Tibial artery (tissue), 4 donors: ENCODE results near the gene CHMP2A.
A peak's percentile ranks its signal among the peaks of the same experiment; 100 is the strongest.

Experiments
- DNase-seq, 2 donors: peaks; one replicate each; pipeline ENCODE4 v3.0.0-alpha.2; 2019
- H3K27ac ChIP-seq, 2 donors: fragments of 200-600 bp; sonication (generic) in 1 of 2; 1 replicate in 1 of 2; 2 replicates in 1 of 2; pipeline ENCODE4 v1.5.1; 2018 to 2019; ENCODE audit warnings: mild to moderate bottlenecking in 1 of 2
- H3K27me3 ChIP-seq, 2 donors: fragments of 200-600 bp; sonication (generic) in 1 of 2; one replicate each; pipeline versions ENCODE4 v1.5.1 to v1.6.0; 2016 to 2019
- H3K36me3 ChIP-seq, 3 donors: fragments of 200-600 bp; sonication (generic) in 2 of 3; one replicate each; pipeline ENCODE4 v1.5.1; 2016 to 2019; ENCODE audit warnings: mild to moderate bottlenecking in 2 of 3
- H3K4me1 ChIP-seq, 4 donors: fragments of 200-600 bp; sonication (generic) in 2 of 4; 1 replicate in 3 of 4; 2 replicates in 1 of 4; pipeline ENCODE4 v1.5.1; 2016 to 2019
- H3K4me3 ChIP-seq, 2 donors: fragments of 200-600 bp; sonication (generic) in 1 of 2; 1 replicate in 1 of 2; 2 replicates in 1 of 2; pipeline ENCODE4 v1.5.1; 2018 to 2019; ENCODE audit warnings: mild to moderate bottlenecking in 2 of 2
- H3K9me3 ChIP-seq, 3 donors: fragments of 200-600 bp; sonication (generic) in 1 of 3; one replicate each; pipeline ENCODE4 v1.5.1; 2016 to 2019
- intact Hi-C: fragments of 100-400 bp; cut with DNase I; formaldehyde crosslinking; loops from one replicate; pipeline ENCODE4 v1.15.0; 2023; ENCODE audit warnings: low total_unique reads
- TF ChIP-seq, protein P1 (sequence below), 2 experiments: fragments of 200-600 bp in 1 of 2; fragments of 450-650 bp in 1 of 2; IDR thresholded peaks; one replicate each; pipeline ENCODE4 v1.5.1; 2017 to 2019; ENCODE audit warnings: antibody characterized with exemption in 2 of 2, mild to moderate bottlenecking in 1 of 2, moderate library complexity in 1 of 2

CHMP2A gene

GRCh38 chr19:58570770-58571574 is 16.1 kb upstream of the CHMP2A start:
- Histone ChIP-seq H3K4me3 (no peak overlapping the region), H3K4me1 (peaks cover 0 to 20% (median 18%) of the 10 kb centered on the region in 4 donors), H3K9me3 (no peaks in the 10 kb centered on the region), H3K27me3 (no peaks in the 10 kb centered on the region), H3K36me3 (peaks cover 0 to 41% (median 9%) of the 10 kb centered on the region in 3 donors), H3K27ac (no peak overlapping the region)
- peak in 1 of 2 donors; percentile 64 for DNase-seq
- TF ChIP-seq, protein P1, sequence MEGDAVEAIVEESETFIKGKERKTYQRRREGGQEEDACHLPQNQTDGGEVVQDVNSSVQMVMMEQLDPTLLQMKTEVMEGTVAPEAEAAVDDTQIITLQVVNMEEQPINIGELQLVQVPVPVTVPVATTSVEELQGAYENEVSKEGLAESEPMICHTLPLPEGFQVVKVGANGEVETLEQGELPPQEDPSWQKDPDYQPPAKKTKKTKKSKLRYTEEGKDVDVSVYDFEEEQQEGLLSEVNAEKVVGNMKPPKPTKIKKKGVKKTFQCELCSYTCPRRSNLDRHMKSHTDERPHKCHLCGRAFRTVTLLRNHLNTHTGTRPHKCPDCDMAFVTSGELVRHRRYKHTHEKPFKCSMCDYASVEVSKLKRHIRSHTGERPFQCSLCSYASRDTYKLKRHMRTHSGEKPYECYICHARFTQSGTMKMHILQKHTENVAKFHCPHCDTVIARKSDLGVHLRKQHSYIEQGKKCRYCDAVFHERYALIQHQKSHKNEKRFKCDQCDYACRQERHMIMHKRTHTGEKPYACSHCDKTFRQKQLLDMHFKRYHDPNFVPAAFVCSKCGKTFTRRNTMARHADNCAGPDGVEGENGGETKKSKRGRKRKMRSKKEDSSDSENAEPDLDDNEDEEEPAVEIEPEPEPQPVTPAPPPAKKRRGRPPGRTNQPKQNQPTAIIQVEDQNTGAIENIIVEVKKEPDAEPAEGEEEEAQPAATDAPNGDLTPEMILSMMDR (IDR thresholded peaks at IDR 0.05) = no peak
- intact Hi-C loops = no loop called here

DNA sequence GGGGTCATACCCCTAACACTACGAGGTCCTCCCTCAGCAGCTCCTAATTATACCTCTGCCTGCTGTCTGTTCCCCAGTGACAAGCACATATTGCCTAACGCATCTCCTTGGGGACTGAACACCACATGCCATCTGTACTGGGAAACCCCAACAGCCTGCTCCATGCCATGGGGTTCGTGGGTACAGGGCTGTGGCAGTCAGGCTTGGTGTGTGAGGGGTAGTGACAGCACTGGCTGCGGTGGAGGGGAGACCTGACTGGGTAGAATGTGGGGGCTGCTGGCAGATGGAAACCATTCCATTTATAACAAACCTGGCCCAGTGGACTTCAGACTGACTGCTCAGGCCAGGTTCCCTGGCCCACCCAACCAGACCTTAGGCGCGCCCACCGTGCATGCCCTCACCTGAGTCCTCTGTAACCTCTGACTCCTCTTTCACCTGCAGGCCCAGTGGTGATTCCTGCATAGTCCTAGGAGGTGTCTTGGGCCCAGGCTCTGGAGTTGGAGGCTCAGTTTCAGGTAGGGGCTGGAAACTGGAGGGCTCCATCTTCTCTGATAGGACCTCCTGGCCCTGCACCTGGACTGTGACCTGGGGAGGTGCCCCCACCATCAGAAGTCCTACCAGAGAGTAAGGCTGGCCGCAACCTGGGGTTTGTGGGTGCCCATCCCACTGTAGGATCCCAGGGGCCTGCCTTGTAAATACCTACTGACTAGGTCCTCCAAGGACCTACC is 15.2 kb upstream of the CHMP2A start:
- Histone ChIP-seq H3K4me3 (no peak overlapping the region), H3K9me3 (no peaks in the 10 kb centered on the region), H3K4me1 (peaks cover 0 to 20% (median 17%) of the 10 kb centered on the region in 4 donors), H3K27ac (no peak overlapping the region), H3K27me3 (no peaks in the 10 kb centered on the region), H3K36me3 (peaks cover 0 to 41% (median 9%) of the 10 kb centered on the region in 3 donors)
- TF ChIP-seq, protein P1 (IDR thresholded peaks at IDR 0.05) = no peak
- DNase-seq = peak in 1 of 2 donors; percentile 58
- intact Hi-C loops = no loop called here

DNA sequence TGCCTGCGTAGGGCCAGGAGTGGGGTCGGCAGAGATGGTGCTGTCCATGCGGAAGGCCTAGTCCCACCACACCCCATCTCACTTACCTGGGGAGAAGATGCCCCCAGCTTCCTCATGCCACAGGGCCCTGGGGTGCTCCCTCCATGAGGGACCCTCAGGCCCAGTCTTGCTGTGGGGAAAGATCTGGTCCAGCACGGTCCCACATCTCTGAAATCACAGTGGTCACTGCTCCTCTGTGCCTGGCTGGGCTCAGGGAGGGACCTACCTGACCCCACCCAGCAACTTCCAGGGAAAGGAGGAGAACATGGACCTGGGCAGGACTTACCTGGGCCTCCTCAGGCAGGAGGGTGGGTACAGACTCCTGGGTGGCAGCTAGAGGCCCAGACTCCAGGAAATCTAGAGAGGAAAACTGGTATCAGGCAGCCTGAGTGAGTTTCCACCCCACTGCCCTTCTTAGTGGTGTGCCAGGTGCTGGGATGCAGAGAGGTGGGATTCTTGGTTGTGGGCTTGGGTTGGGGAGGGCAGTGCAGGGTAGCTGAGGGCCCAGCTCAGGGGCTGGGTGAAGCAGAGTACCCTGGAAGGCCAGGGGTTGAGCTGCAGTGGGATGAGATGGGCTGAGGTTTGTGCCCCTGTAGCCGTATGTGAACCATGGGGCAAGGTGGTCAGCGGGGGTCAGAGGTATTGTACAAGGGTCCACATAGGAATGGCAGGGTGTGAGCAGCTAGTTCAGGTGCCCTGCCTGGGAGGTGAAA is 14.5 kb upstream of the CHMP2A start:
- Histone ChIP-seq H3K4me3 (no peak overlapping the region), H3K27me3 (no peaks in the 10 kb centered on the region), H3K4me1 (peaks cover 0 to 17% (median 15%) of the 10 kb centered on the region in 4 donors), H3K27ac (no peak overlapping the region), H3K9me3 (no peaks in the 10 kb centered on the region), H3K36me3 (peaks cover 0 to 41% (median 9%) of the 10 kb centered on the region in 3 donors)
- DNase-seq = peak; percentile 14 to 39
- intact Hi-C loops = no loop called here
- TF ChIP-seq, protein P1 (IDR thresholded peaks at IDR 0.05) = no peak

GRCh38 chr19:58568453-58569130 is 13.7 kb upstream of the CHMP2A start:
- TF ChIP-seq, protein P1 (IDR thresholded peaks at IDR 0.05) = no peak
- Histone ChIP-seq H3K27me3 (no peaks in the 10 kb centered on the region), H3K4me1 (peaks cover 0 to 11% (median 11%) of the 10 kb centered on the region in 4 donors), H3K27ac (no peak overlapping the region), H3K36me3 (peaks cover 0 to 41% (median 9%) of the 10 kb centered on the region in 3 donors), H3K4me3 (no peak overlapping the region), H3K9me3 (no peaks in the 10 kb centered on the region)
- intact Hi-C loops = no loop called here
- DNase-seq = peak; percentile 19 to 35

DNA sequence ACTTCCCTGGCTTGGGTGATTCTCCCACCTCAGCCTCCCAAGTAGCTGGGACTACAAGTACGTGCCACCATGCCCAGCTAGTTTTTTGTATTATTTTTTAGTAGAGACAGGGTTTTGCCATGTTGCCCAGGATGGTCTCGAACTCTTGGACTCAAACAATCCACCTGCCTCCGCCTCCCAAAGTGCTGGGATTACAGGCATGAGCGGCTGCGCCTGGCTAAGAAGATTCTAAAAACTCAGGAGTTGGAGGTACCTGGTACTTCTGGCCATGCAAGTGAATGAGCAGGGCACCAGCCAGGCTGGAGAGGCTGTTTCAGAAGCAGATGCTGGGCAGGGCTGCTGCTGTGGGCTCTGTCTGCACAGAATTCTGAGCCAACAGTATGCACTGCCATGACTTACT is 12.1 kb upstream of the CHMP2A start:
- TF ChIP-seq, protein P1 (IDR thresholded peaks at IDR 0.05) = no peak
- H3K9me3 ChIP-seq = no peaks in the 10 kb centered on the region
- peaks cover 0 to 21% (median 21%) of the 10 kb centered on the region in 4 donors for H3K4me1 ChIP-seq
- DNase-seq = no peak
- no peaks in the 10 kb centered on the region for H3K27me3 ChIP-seq
- intact Hi-C loops = no loop called here
- H3K27ac ChIP-seq = no peak overlapping the region
- no peak overlapping the region for H3K4me3 ChIP-seq
- peaks cover 0 to 41% (median 9%) of the 10 kb centered on the region in 3 donors for H3K36me3 ChIP-seq
